ENCODE measurements around the gene COL23A1. TPM values are rescaled to one million over a fixed set of nuclear protein-coding genes. Genes with fewer than 3 reads are reported as not detected.

COL23A1 gene
- total RNA-seq, 4 donors from 2014 or later, result 0.83 to 1.8 (median 1.5) TPM

GRCh38 chr5:178290376-178290775, 299.8 kb downstream of the COL23A1 start:
- 87% methylated on average over 3 of the region's 7 CpGs for WGBS
- Histone ChIP-seq H3K27me3 (peaks cover 0 to 29% (median 0%) of the 10 kb centered on the region in 4 donors), H3K27ac (replicated peaks in 1 of 4) (no peak overlapping the region), H3K4me3 (no peak overlapping the region), H3K4me1 (peaks cover 0 to 11% (median 7%) of the 10 kb centered on the region in 4 donors), H3K36me3 (no peaks in the 10 kb centered on the region), H3K9me3 (no peaks in the 10 kb centered on the region)
- intact Hi-C loops (cut with DNase I), result no loop called here
- TF ChIP-seq CTCF (IDR thresholded peaks at IDR 0.05), result no peak
- no peak for TF ChIP-seq EP300 (IDR thresholded peaks at IDR 0.05)
- TF ChIP-seq POLR2AphosphoS5 (IDR thresholded peaks at IDR 0.05), result no peak
- TF ChIP-seq POLR2A (IDR thresholded peaks at IDR 0.05; ENCODE audit: low read depth), result no peak
- DNase-seq (ENCODE audit: extremely low spot score), result no peak

GRCh38 chr5:178289438-178289837, 300.8 kb downstream of the COL23A1 start:
- no peak overlapping the region for H3K4me3 ChIP-seq
- no peak for DNase-seq (ENCODE audit: extremely low spot score)
- WGBS, result 61% methylated on average over 6 of the region's 11 CpGs
- TF ChIP-seq POLR2A (IDR thresholded peaks at IDR 0.05; ENCODE audit: low read depth), result no peak
- TF ChIP-seq EP300 (IDR thresholded peaks at IDR 0.05), result no peak
- TF ChIP-seq POLR2AphosphoS5 (IDR thresholded peaks at IDR 0.05), result no peak
- TF ChIP-seq CTCF (IDR thresholded peaks at IDR 0.05), result no peak
- H3K27ac ChIP-seq (replicated peaks in 1 of 4), result no peak overlapping the region
- intact Hi-C loops (cut with DNase I), result loop anchor here (10.0 kb wide), 1 partner anchor 545 kb away; no protein-coding TSS in a partner anchor
- H3K9me3 ChIP-seq, result no peaks in the 10 kb centered on the region
- H3K4me1 ChIP-seq, result peaks cover 0 to 11% (median 7%) of the 10 kb centered on the region in 4 donors
- H3K36me3 ChIP-seq, result no peaks in the 10 kb centered on the region
- peaks cover 0 to 29% (median 0%) of the 10 kb centered on the region in 4 donors for H3K27me3 ChIP-seq

- H3K4me3 ChIP-seq, result no peak overlapping the region
- H3K27ac ChIP-seq (replicated peaks in 1 of 4), result no peak overlapping the region
- H3K36me3 ChIP-seq, result no peaks in the 10 kb centered on the region
- H3K27me3 ChIP-seq, result peaks cover 0 to 29% (median 0%) of the 10 kb centered on the region in 4 donors
- 50% methylated on average over 15 of the region's 21 CpGs for WGBS
- TF ChIP-seq POLR2A (IDR thresholded peaks at IDR 0.05; ENCODE audit: low read depth) (no peak), POLR2AphosphoS5 (IDR thresholded peaks at IDR 0.05) (no peak), CTCF (IDR thresholded peaks at IDR 0.05) (no peak), EP300 (IDR thresholded peaks at IDR 0.05) (no peak)
- DNase-seq (ENCODE audit: extremely low spot score), result no peak
- H3K4me1 ChIP-seq, result peaks cover 0 to 11% (median 7%) of the 10 kb centered on the region in 4 donors
- intact Hi-C loops (cut with DNase I), result loop anchor here (10.0 kb wide), 1 partner anchor 546 kb away; no protein-coding TSS in a partner anchor
- peaks cover 0 to 7% (median 6%) of the 10 kb centered on the region in 4 donors for H3K9me3 ChIP-seq
These were observed 301.5 kb downstream of the COL23A1 start for GRCh38 chr5:178288401-178289368.

- DNase-seq (ENCODE audit: extremely low spot score), result no peak
- Histone ChIP-seq H3K4me1 (peaks cover 0 to 11% (median 7%) of the 10 kb centered on the region in 4 donors), H3K36me3 (no peaks in the 10 kb centered on the region), H3K4me3 (no peak overlapping the region), H3K9me3 (peaks cover 0 to 12% (median 9%) of the 10 kb centered on the region in 4 donors), H3K27me3 (peaks cover 0 to 29% (median 0%) of the 10 kb centered on the region in 4 donors), H3K27ac (replicated peaks in 1 of 4) (no peak overlapping the region)
- 83% methylated on average over 3 of the region's 10 CpGs for WGBS
- intact Hi-C loops (cut with DNase I), result loop anchor here (10.0 kb wide), 1 partner anchor 547 kb away; no protein-coding TSS in a partner anchor
- no peak for TF ChIP-seq EP300 (IDR thresholded peaks at IDR 0.05)
- TF ChIP-seq POLR2A (IDR thresholded peaks at IDR 0.05; ENCODE audit: low read depth), result no peak
- no peak for TF ChIP-seq CTCF (IDR thresholded peaks at IDR 0.05)
- TF ChIP-seq POLR2AphosphoS5 (IDR thresholded peaks at IDR 0.05), result no peak
These were observed 302.4 kb downstream of the COL23A1 start for GRCh38 chr5:178287791-178288105.
